GM18519 (cell line): ENCODE data around the gene CLDN15.
A peak's percentile ranks its signal among the peaks of the same experiment; 100 is the strongest.
"Not testable (repeated sequence)": the region's sequence is repeated elsewhere in the genome, so short reads cannot be mapped to it uniquely, and the experiment has no call there.

Source experiments
- ATAC-seq: cut with Tn5 transposase; IDR thresholded peaks from one replicate; pipeline ENCODE4 v1.9.1; 2021; ENCODE audit warnings: mild to moderate bottlenecking, moderate library complexity; ENCODE audit not compliant: unreplicated experiment, low FRiP score

The CLDN15 gene

DNA sequence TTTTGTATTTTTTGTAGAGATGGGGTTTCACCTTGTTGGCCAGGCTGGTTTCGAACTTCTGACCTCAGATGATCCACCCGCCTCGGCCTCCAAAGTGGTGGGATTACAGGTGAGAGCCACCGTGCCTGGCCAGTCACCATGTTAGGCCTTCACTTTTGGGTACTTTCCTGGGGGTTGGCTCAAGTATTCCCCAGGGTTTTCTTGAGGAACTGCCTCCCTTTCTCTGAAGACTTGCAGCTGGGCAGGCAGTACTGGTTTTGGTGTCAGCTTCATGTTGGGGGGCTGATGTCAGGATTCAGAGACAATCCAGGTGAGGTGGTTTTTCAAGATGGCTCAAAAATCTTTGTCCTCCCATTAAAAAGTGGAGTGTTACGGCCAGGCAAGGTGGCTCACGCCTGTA, 12.0 kb downstream of the CLDN15 start:
- no peak for ATAC-seq

- no peak for ATAC-seq
Observed at GRCh38 chr7:101223528-101223927, 14.1 kb downstream of the CLDN15 start.

DNA sequence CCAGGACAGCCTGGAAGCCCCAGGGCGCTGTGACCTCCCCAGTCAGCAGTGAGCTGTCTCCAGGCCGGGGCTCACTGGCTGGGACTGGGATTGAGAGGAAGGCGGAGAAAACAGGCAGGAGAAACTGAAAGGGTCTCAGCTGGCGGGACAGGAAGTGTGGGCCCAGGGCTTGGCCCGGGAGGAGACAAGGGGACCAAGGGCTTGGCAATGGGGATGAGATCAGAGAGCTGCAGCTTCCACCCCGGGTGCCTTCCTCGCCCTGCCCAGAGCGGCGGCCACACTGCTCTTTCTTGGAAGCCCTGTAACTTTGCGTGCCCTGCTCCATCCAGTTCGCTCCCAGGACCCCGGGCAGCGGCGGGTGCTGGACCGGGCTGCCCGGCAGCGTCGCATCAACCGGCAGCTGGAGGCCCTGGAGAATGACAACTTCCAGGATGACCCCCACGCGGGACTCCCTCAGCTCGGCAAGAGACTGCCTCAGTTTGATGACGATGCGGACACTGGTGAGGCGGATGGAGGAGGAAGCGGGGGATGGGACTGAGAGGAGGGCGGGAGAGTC, 15.2 kb downstream of the CLDN15 start:
- no peak for ATAC-seq

- ATAC-seq = no peak
Observed at GRCh38 chr7:101220295-101220694, 17.3 kb downstream of the CLDN15 start.

DNA sequence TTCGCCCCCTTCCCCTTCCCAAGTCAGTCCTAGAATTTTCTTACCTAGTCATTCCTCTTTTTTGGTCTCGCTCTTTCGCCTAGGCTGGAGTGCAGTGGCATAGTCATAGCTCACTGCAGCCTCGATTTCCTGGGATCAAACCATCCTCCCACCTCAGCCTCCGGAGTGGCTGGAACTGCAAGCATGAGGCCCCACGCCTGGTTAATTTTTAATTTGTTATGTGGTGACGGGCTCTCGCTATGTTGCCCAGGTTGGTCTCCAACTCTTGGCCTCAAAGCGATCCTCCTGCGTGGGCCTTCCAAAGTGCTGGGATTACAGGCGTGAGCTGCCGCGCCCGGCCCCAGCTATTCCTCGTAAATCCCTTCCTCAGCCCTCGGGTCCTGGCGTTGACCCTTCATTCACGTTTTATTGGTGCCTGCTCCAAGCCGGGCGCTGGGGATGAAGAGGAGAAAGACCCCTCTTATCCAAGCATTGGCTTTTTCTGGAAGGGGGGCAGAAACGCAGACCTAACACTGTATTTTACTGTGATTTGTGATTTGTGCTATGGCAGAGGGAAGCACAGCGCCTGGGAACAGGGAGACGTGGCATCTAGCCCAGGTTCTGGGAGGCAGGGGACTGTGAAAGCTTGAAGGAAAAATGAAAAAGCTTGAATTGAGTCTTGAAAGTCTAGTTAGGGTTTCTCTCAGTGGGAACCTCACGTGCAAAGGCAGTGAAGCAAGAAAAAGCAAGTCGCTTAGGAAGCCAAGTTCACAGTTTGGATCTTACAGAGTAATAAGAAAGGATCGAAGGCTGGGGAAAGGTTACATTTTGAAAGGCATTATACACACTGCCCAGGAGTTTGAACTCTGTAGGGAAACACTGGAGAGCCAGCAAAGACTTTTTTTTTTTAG, 19.1 kb downstream of the CLDN15 start:
- ATAC-seq = no peak

- peak; percentile 57 for ATAC-seq
Observed at GRCh38 chr7:101217388-101218235, 20.0 kb downstream of the CLDN15 start, which contains the start of the genes PLOD3 and ZNHIT1. Gene PLOD3 (minus strand): TSS chr7:101217581. CDS start chr7:101217274, 307 bp downstream. Gene ZNHIT1 (plus strand): TSS chr7:101218165. CDS start chr7:101218196, 31 bp downstream.

GRCh38 chr7:101216860-101217387, 20.7 kb downstream of the CLDN15 start:
- peak; percentile 9 for ATAC-seq

- no peak for ATAC-seq
Observed at GRCh38 chr7:101216001-101216859, 21.4 kb downstream of the CLDN15 start.

DNA sequence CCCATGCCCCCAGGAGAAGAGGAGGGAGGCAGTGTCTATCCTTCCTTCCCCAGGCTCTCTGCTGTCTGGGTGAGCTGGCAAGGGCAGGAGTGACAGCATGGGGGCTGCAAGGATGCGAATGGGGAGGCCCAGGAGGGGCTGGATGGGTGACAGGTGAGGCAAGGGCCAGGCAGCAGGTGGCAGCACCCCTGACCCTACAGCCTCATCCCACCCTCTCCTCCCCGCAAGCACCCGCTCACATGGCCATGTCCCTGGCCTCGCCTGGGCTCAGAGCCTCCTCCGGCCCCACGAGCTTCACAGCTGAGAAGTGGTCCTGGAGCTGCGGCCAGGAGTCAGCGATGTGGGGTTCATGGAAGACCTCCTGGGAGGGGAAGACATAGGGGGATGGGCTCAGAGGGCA, 25.6 kb downstream of the CLDN15 start:
- no peak for ATAC-seq

DNA sequence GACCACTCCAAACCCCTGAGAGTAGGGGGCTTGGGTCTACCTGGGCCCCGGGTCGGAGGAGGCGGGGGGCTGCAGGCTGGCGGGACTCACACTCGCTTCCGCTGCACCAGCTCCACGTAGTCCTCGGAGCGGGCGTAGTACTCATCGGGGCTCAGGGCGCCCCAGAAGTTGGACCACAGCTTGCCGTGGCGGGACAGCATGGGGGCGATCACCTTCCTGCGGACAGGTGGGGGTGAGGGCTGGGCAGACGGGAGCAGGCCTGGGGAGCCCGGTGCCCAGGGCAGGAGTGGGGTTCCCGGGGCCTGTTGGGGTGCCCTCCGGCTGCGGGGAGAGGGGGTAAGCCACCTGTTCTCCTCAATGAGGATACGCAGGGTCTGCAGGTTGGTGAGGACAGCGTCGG, 26.1 kb downstream of the CLDN15 start:
- ATAC-seq = no peak

GRCh38 chr7:101210143-101210542, 27.5 kb downstream of the CLDN15 start:
- no peak for ATAC-seq

DNA sequence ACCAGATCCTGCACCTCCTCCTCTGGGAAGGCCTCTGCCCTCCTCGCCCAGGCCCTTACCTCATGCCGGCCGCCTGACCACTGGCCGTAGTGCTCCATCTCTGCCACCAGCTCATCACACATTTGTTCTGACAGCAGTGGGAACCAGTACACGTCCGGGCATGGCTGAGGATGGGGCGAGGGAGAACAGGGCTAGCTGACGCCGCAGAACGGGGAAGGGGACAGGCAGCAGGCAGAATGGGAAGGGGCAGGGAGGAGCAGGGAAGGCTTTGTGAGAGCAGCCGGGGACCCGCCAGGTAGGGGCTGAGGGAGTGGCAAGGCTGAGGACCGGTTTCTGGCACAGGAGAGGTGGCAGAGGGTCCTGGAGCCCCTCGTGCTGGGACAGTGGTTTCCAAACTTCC, 28.8 kb downstream of the CLDN15 start:
- no peak for ATAC-seq

GRCh38 chr7:101207459-101207858, 30.1 kb downstream of the CLDN15 start:
- no peak for ATAC-seq

DNA sequence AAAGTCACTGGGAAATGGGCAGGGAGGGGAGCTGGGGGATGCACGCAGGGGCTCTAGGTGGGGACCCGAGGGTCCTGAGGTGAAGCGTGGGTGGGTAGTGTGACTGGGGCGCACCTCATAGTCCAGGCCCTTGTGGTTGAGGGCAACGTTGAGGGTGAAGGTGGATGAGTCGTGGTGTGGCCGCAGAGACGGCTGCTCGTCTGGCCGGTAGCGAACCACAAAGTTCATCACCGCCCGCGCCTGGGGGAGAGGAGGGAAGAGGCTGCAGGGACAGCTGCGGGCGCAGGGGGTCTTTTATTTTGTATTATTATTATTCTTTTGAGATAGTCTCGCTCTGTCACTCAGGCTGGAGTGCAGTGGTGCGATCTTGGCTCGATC, 30.9 kb downstream of the CLDN15 start:
- no peak for ATAC-seq

GRCh38 chr7:101205901-101206664, 31.5 kb downstream of the CLDN15 start:
- no peak for ATAC-seq

- not testable (repeated sequence) for ATAC-seq
Observed at GRCh38 chr7:101203740-101204738, 33.6 kb downstream of the CLDN15 start.

DNA sequence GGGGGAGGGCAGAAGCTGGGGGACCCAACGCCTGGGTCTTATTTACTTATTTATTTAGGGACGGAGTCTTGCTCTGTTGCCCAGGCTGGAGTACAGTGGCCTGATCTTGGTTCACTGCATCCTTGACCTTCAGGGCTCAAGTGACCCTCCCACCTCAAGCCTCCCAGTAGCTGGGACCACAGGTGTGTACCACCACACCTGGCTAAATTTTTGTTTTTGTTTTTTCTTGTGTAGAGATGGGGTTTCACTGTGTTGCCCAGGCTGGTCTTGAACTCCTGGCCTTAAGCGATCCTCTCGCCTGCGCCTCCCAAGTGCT, 35.0 kb downstream of the CLDN15 start:
- no peak for ATAC-seq
